ENCODE measurements around the gene MRPS10. TPM values are rescaled to one million over a fixed set of nuclear protein-coding genes. Genes with fewer than 3 reads are reported as not detected.
A peak's percentile ranks its signal among the peaks of the same experiment; 100 is the strongest.
"Not testable (repeated sequence)": the region's sequence is repeated elsewhere in the genome, so short reads cannot be mapped to it uniquely, and the experiment has no call there.

The MRPS10 gene
- total RNA-seq, 2 donors from 2014 or later: 8.9 to 14.0 TPM

GRCh38 chr6:42204768-42205282 is 12.8 kb downstream of the MRPS10 start:
- intact Hi-C loops (cut with DNase I): no loop called here
- Histone ChIP-seq H3K4me3 (no peak overlapping the region), H3K9me3 (no peaks in the 10 kb centered on the region), H3K27ac (peak overlapping the region in 2 of 4 donors; percentile 29 to 52), H3K27me3 (no peaks in the 10 kb centered on the region), H3K4me1 (peaks cover 13% of the 10 kb centered on the region), H3K36me3 (replicated peaks in 1 of 2; ENCODE audit: insufficient read depth in 1 of 2, low read depth in 2 of 2) (peaks cover 8 to 15% of the 10 kb centered on the region in 2 donors)
- ATAC-seq (no peak), DNase-seq (no peak)
- 62 to 72% methylated on average over 4 of the region's 4 CpGs for WGBS, 2 donors
- TF ChIP-seq POLR2A (IDR thresholded peaks at IDR 0.05): no peak
- TF ChIP-seq, protein P1, sequence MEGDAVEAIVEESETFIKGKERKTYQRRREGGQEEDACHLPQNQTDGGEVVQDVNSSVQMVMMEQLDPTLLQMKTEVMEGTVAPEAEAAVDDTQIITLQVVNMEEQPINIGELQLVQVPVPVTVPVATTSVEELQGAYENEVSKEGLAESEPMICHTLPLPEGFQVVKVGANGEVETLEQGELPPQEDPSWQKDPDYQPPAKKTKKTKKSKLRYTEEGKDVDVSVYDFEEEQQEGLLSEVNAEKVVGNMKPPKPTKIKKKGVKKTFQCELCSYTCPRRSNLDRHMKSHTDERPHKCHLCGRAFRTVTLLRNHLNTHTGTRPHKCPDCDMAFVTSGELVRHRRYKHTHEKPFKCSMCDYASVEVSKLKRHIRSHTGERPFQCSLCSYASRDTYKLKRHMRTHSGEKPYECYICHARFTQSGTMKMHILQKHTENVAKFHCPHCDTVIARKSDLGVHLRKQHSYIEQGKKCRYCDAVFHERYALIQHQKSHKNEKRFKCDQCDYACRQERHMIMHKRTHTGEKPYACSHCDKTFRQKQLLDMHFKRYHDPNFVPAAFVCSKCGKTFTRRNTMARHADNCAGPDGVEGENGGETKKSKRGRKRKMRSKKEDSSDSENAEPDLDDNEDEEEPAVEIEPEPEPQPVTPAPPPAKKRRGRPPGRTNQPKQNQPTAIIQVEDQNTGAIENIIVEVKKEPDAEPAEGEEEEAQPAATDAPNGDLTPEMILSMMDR (IDR thresholded peaks at IDR 0.05): no peak

- H3K4me3 ChIP-seq: no peak overlapping the region
- peaks cover 13% of the 10 kb centered on the region for H3K4me1 ChIP-seq
- TF ChIP-seq, protein P1 (IDR thresholded peaks at IDR 0.05): no peak
- TF ChIP-seq POLR2A (IDR thresholded peaks at IDR 0.05): no peak
- no peak overlapping the region for H3K27ac ChIP-seq
- intact Hi-C loops (cut with DNase I): no loop called here
- 87 to 90% methylated on average over 3 of the region's 3 CpGs for WGBS, 2 donors
- H3K9me3 ChIP-seq: no peaks in the 10 kb centered on the region
- no peaks in the 10 kb centered on the region for H3K27me3 ChIP-seq
- H3K36me3 ChIP-seq (replicated peaks in 1 of 2; ENCODE audit: insufficient read depth in 1 of 2, low read depth in 2 of 2): peaks cover 3 to 4% of the 10 kb centered on the region in 2 donors
- DNase-seq (no peak), ATAC-seq (no peak)
These were observed 14.5 kb downstream of the MRPS10 start for GRCh38 chr6:42203183-42203582.

DNA sequence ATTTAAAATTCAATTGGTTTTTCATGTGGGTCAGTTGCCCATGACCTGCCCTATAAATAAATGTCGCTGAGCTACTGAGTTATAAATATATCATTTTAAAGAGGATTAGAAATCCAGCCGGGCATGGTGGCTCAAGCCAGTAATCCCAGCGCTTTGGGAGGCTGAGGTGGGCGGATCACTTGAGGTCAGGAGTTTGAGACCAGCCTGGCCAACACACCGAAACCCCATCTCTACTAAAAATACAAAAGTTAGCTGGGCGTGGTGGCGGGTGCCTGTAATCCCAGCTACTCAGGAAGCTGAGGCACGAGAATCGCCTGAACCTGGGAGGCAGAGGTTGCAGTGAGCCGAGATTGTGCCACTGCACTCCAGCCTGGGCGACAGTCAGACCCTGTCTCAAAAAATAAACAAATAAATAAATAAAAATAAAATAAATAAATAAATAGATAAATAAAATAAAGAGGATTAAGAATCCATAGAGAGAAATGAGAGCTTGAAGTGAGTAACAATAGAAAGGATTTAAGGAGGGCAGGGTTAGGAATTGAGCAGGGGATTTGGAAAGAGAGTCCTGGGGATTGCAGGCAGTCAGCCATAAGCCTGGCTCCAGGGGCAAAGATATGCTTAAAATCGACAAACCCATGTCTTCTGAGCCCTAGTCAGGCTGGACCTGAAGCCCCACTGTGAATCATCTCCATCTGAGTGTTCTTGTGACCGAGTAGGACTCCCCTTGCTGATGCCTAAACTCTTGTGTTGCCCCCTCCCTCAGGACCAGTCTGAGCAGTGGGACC is 15.3 kb downstream of the MRPS10 start:
- H3K36me3 ChIP-seq (replicated peaks in 1 of 2; ENCODE audit: insufficient read depth in 1 of 2, low read depth in 2 of 2); H3K9me3 ChIP-seq; ATAC-seq; H3K4me3 ChIP-seq; H3K27ac ChIP-seq; DNase-seq; intact Hi-C loops (cut with DNase I); H3K27me3 ChIP-seq: not testable (repeated sequence)
- WGBS, 2 donors: 90 to 92% methylated on average over 13 of the region's 13 CpGs
- H3K4me1 ChIP-seq: peaks cover 13% of the 10 kb centered on the region

DNA sequence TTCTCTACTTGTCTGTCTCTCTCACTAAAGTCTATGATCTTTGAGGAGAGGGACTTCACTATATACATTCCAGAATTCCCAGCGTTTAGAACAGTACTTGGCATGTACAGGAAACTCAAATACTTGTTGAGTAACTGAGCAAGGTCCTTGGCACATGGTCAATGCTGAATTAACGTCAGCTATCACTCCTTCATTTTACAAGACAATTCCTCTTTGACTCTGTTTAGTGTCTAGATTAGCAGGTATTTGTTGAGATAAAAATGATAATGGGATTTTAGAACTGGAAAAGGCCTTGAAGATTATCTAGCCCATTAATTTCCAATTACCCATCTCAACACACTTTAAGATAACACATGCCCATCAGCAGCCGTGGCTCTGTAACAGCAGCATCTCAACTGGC is 16.3 kb downstream of the MRPS10 start:
- H3K4me3 ChIP-seq: no peak overlapping the region
- intact Hi-C loops (cut with DNase I): no loop called here
- DNase-seq (no peak), ATAC-seq (no peak)
- H3K9me3 ChIP-seq: no peaks in the 10 kb centered on the region
- H3K4me1 ChIP-seq: peaks cover 13% of the 10 kb centered on the region
- no peak for TF ChIP-seq POLR2A (IDR thresholded peaks at IDR 0.05)
- TF ChIP-seq, protein P1 (IDR thresholded peaks at IDR 0.05): no peak
- WGBS, 2 donors: 24 to 35% methylated on average over 3 of the region's 3 CpGs
- H3K27me3 ChIP-seq: no peaks in the 10 kb centered on the region
- H3K36me3 ChIP-seq (replicated peaks in 1 of 2; ENCODE audit: insufficient read depth in 1 of 2, low read depth in 2 of 2): no peaks in the 10 kb centered on the region
- no peak overlapping the region for H3K27ac ChIP-seq

- Histone ChIP-seq H3K9me3 (no peaks in the 10 kb centered on the region), H3K36me3 (replicated peaks in 1 of 2; ENCODE audit: insufficient read depth in 1 of 2, low read depth in 2 of 2) (no peaks in the 10 kb centered on the region), H3K4me3 (no peak overlapping the region), H3K27me3 (no peaks in the 10 kb centered on the region), H3K27ac (no peak overlapping the region), H3K4me1 (peaks cover 13% of the 10 kb centered on the region)
- DNase-seq: no peak
- ATAC-seq: peak; percentile 38
- intact Hi-C loops (cut with DNase I): no loop called here
- 38 to 50% methylated on average over 1 of the region's 1 CpG for WGBS, 2 donors
- TF ChIP-seq, protein P1 (IDR thresholded peaks at IDR 0.05): no peak
- TF ChIP-seq POLR2A (IDR thresholded peaks at IDR 0.05): no peak
These were observed 17.6 kb downstream of the MRPS10 start for GRCh38 chr6:42200035-42200434.

All from body of pancreas (tissue), 4 donors.